ENCODE results near the gene TAPBP.
"Not testable (repeated sequence)": the region's sequence is repeated elsewhere in the genome, so short reads cannot be mapped to it uniquely, and the experiment has no call there.

Gene TAPBP

DNA sequence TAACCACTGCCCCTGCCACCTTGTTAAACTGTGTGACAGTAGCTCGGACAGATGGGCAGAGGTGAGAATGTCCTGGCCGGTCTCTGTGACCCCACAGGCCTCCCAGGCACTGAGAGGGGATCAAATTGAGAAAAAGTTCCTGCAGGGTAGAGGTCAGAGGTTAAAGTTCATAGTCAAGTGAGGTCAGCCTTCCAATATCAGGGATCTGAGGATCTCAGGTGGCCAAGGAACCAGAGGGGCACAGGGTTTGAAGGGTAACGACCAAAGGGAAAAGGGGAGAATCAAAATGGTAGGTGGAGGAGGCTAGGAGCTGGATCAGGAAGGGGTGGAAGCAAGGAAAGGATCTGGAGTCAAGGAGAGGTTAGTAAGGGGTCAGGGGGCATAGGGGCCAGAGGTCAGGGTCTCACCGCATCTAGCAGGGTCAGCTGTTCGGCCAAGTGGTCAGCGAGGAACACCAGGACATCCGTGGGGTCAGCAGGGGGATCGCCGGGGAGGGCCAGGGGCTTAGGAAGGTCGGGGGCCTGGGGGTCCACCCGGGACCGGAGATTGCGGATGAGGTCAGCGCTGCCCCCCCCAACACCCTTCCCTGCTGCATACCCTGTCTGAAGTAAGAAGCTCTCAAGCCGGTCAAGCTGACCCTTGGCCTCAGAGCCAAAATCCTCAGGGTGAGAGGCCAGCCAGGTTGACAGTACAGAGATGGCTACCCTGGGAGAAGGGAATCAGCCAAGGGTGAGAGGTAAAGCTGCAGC, 18.1 kb downstream of the TAPBP start:
- no peak for DNase-seq

DNA sequence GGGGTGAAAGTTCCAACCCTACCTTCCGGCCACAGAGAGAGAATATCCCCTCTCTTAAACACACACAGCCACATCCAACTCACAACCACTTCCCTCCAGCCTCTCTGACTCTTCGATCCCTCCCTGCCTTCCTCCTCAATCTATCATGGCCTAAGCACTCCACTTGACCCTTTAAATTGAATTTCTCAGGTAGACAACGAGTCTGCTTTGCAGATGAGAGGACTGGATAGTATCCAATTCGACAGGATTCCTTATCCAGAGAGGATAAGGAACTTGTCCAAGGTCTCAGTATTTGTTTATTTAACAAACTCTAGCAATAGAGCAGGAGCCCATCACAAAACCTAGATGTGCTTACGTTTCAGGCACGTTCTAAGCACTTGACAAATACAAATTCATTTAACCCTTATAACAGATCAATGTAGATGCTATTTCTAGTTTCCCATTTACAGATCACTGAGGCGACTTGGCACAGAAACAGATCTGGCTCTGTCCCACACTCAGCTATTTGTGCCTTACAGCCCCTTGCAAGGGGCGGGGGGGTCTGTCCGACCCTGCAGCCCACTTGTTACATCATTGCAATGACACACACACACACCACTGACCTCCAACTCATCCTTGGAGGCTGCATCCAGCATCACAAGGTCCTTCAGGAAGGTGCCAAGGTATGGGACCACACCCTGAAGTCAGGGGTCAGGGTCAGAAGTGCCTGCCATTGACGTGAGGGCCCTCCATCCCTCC, 19.6 kb downstream of the TAPBP start:
- DNase-seq, result no peak

DNA sequence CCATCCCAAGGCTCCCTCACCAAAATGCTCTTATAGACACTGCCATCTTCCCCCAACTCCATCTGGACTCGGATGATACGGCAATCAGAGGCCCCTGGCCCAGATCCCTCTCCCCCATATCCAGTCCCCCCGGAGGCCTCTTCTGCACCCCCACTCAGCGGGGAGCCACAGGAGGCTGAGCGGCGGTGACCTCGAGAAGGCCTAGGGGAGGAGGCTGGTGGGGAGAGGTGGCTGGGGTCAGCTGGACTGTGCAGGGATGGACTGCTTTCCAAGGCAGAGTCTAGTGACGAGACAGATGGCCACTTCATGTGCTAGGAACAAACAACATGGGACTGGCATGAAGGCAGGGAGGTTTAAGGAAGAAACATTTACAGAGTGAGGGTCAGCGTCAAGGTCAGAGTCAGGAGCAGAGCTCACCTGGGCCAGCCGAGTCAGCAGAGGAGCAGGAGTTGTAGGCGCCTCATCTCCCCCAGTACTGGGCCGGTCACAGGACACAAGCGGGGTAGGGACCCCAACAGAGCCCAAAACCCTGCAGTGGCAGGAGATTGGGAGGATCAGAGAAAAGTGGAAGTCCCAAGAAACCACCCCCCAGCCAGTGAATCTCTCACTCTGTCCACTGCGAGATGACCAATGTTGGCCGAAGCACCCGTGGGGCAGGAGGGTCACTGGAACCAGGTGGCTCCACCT, 20.7 kb downstream of the TAPBP start:
- DNase-seq, result no peak

DNA sequence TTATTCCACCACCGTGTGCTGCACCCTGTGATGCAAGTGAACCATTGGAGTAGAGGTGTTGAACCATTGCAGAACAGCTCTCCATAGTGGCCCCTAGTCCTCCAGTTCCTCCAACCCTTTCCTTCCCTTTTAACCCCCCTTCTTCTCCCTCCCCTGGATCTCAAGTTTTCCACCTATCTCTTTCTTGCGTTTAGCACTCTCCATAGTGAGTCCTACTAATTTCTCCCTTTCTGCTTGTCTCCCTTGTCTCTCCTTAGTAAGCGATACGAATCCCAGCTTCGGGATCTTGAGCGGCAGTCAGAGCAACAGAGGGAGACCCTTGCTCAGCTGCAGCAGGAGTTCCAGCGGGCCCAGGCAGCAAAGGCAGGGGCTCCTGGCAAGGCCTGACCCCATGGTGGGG, 23.4 kb downstream of the TAPBP start:
- DNase-seq, result no peak

DNA sequence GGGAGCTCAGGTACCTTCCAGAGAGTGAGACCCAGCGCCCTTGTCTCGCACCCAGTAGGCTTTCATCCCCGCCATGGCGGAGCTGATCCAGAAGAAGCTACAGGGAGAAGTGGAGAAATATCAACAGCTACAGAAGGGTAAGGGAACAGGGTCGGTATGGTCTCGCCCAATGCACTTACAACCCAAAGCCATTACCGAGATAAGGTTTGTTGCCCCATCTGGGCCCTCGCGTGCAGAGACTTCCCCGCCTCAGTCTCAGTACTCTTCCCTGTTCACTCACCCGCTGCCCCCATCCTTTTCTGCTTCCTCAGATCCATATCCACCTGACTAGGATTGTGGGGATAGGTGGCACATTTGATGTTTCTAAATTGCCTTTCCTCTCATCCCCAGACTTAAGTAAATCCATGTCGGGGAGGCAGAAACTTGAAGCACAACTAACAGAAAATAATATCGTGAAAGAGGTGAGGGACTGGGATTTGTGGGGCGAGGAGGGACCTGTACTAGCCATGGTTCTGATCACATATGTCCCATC, 24.0 kb downstream of the TAPBP start:
- DNase-seq, result no peak

DNA sequence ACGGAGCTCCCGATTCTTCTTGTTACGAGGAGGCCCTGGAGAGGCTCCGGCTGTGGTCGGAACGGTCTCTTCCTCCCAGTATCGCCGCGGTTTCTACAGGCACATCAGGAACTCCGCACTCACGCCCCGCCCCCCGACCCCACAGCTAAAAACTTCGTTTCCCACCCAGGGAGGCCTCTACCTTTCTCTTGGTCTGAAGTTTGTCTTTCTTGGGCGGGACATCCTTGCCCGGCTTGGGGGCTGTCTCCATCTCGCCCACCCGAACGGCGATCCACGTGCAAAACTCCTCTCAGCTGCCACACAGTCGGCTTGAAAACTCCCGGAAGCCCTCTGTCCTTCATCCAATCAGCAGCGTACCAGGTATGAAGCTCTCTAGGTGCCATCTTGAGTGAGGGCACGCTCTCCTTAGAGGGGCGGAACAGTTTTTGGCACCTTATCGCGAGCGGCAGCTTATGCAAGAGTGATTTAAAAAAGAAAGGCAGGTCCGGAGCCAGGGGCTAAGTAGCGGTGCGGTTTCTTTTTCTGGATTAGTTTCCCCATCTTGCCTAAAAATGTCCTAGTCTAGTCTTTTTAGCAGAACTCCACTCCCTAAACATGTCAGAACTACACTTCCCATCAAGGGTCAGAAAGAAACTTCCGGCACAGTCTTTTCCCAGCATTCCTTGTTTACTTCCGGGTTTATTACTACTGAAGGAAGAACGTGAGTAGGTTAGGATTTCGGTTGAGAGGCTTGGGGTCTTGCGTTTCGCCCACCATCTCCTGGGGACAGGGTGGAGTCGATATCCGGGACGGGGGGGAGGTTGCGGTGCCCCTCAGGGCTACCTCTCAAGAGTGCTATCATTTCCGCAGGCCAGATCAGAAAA, 24.7 kb downstream of the TAPBP start, which contains the start of the genes PFDN6 and WDR46:
Gene PFDN6, plus strand, starts transcription at position 681 of the 863 bp plus-strand sequence. CDS start 256 bp downstream, outside the sequence.
Gene WDR46, minus strand, starts transcription at position 319 of the 863 bp plus-strand sequence. Its CDS starts 69 bp downstream, at position 250.
- peak; percentile 61 to 84 for DNase-seq

DNA sequence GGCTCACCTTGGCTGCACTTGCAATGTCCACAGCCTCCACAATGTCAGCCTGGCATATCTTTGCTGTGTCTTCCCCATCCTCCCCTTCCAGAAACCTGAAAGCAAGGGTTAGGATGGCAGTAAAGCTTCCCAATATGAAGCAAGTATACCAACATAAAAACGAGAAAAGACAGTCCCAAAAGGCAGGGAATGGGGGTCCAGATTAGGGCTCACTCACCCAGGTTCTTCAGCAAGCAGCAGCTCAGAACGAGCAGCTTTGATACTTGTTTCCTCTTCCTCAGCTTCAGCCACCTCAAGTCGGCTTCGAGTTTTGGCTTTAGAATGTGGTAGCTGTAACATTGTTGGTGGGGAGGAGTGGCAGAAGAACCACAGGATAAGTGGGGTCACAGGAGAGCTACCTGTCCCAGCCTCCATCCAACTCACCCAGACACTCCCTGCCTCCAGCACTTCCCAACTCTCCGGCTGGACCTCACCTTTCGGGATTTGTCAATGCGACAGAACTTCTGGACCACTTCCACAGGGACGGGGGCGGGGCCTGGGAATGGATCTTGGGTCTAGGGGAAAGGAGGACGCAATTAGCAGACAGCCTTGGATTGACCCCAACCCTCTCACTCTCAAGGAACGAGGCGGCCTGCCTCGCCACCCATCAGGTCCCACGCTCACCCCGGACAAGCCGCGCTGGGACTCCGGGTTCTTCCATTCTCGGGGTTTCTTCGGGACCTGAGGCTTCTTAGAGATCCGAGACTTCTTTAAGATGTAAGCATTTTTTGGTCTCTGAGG, 25.5 kb downstream of the TAPBP start:
- DNase-seq, result no peak

DNA sequence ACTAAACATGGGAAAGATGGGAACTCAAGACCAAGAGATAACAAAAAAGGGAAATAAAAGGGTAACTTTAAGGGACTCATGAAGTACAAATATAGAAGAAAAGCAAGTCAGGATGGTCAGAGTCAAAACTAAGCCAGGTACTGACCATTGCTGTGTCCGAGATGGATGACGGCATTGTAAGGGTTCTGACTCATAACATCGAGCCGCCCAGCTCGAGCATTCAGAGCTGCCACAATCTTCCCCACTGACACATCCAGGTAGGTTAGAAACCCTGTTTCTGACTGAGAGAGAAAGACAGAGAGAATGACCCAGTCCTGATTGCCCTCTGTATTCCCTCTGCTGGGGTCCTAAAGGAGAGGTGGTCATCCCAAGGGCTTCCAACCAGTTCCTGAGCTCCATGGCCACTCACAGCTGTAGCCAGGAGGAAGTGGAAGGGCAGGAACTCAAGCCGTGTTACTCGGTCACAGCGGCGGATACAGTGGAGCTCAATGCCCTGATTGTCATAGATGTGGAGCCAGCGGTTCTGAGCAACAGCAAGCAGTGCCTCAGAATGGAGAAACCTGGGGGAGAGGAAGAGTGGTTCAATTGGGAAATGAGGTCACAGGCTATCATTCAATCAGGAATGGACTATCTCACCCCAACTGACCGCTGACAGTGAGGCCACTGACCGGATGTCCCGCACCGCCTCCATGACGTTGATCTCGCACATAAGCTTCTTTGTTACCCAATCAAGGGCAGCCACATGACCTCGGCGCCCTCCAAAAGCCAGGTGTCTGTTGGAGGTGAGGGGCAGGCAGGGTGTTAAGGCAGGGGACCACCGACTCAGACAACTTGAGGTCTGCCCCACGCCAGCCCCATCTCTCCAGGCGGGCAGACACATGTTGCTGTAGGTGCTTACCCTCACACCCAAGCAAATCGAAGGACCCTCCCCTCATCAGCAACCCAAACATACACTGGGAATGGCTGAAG, 26.6 kb downstream of the TAPBP start:
- DNase-seq, result no peak

DNA sequence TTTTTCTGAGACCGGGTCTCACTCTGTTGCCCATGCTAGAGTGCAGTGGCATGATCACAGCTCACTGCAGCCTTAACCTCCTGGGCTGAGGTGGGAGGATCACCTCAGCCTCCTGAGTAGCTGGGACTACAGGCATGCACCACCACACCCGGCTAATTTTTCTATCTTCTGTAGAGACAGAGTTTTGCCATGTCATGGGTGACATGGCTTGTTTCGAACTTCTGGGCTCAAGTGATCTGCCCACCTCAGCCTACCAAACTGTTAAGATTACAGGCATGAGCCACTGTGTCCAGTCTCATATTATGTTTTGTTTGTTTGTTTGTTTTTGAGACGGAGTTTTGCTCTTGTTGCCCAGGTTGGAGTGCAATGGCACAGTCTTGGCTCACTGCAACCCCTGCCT, 28.7 kb downstream of the TAPBP start:
- not testable (repeated sequence) for DNase-seq

DNA sequence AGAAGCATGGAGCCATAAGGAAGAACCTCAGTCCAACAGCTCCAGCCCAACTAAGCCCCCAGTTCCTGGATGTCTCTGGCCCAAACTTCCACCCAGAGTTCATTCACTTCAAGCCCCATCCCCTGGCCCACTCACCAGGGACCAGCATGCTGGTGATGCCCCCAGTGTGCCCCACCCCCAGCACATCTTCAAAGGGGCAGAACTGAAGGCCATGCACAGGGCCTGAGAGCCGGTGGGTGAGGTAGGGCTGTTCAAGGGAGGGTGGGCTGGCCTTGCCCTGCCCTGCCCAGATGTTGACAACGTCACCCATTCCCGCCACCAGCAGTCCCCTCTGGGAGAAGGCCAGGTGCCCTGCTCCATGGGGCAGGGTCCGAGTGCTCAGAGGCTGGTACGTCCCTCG, 33.3 kb downstream of the TAPBP start:
- no peak for DNase-seq

DNA sequence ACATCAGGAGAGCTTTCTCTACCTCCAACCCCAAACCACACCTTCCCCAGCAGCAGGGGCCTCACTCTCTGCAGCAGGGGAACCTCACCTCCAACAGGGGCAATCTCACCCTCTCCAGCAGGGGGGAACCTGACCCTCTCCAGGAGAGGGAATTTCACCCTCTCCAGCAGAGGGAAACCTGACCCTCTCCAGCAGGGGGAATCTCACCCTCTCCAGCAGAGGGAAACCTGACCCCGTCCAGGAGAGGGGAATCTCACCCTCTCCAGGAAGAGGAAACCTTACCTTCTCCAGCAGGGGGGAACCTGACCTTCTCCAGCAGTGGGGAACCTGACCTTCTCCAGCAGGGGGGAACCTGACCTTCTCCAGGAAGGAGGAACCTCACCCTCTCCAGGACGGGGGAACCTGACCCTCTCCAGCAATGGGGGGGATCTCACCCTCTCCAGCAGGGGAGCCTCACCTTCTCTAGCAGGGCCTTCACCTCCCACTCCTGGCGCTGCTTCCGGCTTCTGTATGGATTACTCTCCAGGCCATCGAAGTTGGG, 33.8 kb downstream of the TAPBP start:
- DNase-seq, result no peak

DNA sequence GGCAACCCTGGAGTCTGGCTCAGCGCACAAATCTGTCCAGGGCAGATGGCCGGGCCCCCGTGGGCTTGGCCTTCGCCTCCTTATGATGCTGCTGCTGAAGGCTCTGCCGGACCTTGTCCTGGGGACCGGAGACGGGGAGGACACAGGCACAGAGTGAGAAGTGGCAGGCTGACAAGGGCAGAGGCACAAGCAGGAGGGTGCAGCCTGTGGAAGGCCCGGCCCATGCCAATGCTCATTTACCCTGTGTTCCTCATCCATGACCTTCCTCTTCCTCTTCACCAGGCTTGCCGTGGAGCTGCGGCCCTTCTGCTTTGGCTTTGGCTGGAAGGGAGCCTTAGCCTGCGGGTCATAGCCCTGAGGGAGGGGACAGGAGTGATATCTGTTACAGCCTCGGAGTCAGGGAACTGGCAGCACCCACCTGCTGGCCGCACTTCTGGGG, 34.6 kb downstream of the TAPBP start:
- no peak for DNase-seq

DNA sequence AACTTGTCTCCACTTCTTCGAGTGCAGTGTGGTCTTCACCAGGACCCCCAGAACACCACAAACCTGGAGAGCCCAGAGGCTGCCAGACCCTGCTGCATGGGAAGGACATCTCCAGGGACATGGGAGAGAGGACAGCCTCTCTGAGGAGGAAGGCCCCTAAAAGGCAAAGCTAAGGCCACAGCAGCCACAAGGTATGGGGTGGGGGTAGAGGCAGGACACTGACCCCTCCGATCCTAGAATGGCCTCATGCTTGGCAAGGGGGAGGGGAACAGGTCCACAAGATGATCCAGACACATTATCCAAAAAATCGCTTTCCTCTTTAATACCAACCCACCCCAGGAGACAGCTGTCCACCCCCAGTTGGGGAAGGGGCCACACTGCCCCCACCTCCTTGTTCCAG, 35.1 kb downstream of the TAPBP start:
- DNase-seq, result no peak

DNA sequence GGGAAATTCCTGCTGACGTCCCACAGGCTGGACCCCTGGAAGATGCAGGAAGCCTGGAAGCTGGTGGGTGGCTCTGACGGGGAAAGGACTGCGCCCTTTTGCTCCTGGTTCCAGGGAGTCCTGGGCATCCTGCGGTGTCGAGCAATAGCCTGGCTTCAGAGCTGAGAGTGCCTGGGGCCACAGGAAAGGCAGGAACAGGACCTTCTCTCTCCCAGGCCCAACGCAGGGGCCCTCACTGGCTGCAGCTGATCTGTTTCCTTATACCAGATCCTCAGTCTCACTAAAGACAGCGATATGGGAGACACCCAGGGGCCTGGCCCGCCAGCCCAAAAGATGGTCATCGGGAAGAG, 35.5 kb downstream of the TAPBP start:
- no peak for DNase-seq

DNA sequence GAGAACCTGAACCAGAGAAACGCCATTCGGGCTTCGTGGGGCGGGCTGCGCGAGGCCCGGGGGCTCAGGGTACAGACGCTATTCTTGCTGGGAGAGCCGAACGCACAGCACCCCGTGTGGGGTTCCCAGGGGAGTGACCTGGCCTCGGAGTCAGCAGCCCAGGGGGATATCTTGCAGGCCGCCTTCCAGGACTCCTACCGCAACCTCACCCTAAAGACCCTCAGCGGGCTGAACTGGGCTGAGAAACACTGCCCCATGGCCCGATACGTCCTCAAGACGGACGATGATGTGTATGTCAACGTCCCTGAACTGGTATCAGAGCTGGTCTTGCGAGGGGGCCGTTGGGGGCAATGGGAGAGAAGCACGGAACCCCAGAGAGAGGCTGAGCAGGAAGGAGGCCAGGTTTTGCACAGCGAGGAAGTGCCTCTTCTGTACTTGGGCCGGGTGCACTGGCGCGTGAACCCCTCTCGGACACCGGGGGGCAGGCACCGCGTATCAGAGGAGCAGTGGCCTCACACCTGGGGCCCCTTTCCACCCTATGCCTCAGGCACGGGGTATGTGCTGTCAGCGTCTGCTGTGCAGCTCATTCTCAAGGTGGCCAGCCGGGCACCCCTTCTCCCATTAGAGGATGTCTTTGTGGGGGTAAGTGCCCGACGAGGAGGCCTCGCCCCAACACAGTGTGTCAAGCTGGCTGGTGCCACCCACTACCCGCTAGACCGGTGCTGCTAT, 36.1 kb downstream of the TAPBP start:
- DNase-seq, result peak in 1 of 2 experiments; percentile 21

DNA sequence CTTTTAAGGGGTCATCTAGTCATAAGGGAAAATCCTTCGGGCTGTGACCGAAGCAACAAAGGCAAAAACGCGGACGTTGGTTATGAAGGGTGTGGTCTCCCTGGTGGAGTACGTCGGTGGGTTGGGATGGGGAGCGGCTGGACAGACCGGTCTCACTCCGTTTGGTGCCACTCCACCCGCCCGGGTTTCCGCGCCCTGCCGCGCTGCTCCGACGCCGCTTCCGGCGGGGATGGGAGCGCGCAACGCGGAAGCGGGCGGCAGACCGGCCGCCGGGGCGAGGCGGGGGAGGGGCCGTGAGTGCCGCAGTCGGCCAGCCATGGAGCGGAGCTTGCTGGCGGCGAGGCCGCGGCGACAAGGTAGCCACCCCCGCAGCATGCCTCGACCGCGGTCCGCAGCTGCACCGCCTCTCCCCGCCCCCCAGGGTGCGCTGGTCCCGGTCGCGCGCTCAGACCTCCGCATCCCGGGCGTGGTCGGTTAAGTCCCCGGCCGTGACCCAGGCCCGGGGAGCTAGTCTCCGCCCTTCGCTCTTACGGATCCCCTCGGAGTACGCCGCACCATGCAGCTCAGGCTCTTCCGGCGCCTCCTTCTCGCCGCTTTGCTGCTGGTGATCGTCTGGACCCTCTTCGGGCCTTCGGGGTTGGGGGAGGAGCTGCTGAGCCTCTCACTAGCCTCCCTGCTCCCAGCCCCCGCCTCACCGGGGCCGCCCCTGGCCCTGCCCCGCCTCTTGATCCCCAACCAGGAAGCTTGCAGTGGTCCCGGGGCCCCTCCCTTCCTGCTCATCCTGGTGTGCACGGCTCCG, 36.8 kb downstream of the TAPBP start, which contains the start of gene B3GALT4:
Gene B3GALT4, plus strand, starts transcription at position 260 of the 799 bp plus-strand sequence. Its CDS starts 297 bp downstream, at position 557.
- DNase-seq, result peak; percentile 63 to 76

DNA sequence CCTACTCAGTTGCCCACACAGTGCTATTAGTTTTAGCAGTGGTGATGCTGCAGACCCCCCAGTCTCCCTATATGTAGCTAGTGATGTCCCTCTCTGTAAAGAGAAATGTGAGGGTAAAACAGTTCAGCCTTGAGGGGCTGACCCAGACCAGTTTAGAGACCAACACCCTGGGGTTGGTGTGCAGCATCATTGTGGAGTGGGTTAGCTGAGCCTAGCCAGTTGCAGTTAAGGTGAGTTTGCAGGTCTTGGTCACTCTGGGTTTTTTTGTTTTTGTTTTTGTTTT, 37.4 kb downstream of the TAPBP start:
- no peak for DNase-seq

DNA sequence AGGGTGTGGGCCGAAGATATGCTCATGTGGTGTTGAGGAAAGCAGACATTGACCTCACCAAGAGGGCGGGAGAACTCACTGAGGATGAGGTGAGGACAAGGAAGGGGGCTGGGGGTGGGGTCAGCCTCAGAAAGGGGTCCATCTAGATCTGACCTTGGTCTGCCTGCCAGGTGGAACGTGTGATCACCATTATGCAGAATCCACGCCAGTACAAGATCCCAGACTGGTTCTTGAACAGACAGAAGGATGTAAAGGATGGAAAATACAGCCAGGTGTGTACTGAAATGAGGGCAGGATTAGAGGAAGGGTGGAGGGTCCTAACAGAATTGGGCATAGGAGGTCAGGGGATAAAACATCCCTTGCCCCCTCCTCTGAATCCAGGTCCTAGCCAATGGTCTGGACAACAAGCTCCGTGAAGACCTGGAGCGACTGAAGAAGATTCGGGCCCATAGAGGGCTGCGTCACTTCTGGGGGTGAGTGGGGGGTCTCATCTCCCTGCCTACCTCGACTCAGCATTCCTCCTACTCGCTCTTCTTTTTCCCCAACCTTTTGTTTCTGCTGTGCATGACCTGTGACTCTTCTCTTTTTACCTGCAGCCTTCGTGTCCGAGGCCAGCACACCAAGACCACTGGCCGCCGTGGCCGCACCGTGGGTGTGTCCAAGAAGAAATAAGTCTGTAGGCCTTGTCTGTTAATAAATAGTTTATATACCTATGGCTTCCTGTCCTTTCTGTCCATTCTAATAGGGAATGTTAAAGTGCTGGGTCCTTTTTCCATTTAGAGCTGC, 37.9 kb downstream of the TAPBP start:
- not testable (repeated sequence) for DNase-seq
